Measurements from ENCODE around the gene EPHA3.

EPHA3 gene

DNA sequence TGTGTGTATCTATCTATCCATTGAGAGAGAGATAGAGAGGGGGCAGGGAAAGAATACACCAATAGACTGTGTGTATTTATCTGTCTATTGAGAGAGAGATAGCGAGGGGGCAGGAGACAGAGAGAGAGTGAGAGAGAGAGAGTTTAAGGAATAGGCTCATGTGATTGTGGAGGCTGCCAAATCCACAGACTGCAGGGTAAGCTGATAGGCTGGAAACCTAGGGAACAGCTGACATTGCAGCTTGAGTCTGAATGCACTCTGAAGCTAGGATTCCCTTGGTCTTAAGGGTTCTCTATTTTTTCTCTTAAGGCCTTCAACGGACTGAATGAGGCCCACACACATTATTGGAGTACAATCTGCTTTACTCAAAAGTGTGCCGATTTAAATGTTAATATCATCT lies 255.8 kb downstream of the EPHA3 start:
- no peak for DNase-seq (ENCODE audit: low read depth)

DNA sequence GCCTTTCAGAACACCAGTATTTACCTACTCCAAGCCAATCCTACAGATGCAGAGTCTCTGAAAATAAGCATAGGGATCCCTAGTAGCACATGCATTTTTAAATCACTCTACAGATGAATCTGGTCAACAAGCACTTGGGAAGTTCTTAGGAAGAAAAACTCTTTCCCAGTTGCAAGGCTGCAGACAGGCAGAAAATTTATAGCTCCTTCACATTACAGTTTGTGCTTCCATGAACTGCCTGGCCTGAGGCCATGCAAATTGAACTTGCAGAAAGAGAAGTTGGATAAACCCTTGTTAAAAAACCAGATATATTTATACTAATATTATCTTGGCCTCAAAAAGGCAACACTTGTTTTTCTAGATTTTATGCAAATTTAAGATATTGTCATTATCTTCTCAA lies 256.9 kb downstream of the EPHA3 start:
- DNase-seq (ENCODE audit: low read depth), result no peak

DNA sequence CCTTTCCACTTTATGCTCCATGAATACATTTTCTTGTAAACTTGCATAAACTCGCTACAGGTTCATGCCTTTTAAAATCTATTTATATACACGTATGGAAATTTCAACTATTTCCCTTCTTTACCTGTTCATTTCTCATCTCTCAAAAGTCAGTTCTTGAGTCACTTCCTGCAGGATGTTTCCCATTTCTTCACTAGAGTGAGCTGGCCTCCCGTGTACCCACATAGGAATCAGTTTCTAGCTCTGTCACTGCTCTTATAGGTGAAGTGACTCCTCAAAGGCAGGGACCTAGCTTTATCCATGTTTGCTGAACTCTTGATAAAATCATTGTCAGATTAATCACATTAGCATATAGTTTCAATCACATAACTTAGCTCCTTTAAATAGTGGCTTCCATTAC lies 259.7 kb downstream of the EPHA3 start:
- DNase-seq (ENCODE audit: low read depth), result no peak

DNA sequence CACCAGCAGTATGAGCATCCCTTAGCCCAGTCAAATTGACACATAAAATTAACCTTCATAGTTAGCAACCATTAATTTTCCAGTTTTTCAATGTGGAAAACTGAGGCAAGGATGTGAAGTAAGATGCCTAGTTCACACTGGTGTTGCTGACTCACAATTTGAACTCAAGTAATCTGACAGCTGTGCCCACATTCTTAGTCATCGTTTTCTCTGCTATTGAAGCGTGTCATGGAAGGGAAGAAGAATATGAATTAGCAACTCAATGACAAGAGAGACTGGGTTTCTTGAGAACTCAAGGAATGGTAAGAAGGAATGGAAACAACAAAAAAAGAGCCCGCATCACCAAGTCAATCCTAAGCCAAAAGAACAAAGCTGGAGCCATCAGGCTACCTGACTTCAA lies 261.4 kb downstream of the EPHA3 start:
- no peak for DNase-seq (ENCODE audit: low read depth)

DNA sequence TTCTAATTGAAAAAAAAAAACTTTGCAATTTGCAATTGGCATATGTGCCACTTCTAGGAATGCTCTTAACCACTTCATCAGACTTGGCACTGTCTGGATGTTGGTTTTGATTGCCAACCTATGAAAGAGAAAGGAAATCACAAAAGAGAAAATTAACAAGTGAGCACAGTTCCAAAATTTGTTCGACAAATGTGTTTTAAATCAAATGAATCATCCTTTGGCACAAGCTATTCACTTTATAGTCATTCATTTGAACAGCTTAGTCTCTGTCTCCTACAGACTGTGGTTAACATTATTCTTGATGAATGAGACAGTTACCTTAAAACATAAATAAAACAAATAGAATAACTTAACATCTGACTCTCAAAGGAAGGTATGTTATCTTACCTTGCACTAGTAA lies 265.0 kb downstream of the EPHA3 start:
- DNase-seq (ENCODE audit: low read depth), result no peak

DNA sequence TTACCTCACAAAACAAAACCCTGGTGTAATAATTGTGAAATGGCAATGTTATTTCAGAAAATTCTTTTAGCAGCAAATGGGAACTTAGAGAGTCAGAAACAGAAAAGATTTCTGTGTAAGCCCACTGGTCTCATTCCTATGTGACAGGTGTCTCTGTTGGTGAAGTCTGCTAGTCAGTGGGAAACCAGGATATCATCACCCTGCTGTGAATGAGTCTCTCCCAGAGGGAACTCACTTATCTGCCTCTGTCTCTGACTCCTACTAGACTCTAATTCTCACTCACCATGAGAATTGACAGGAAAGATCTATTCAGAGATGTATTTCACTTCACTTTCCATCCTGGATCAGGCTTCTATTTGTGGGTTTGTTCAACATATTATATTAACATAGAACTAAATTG lies 266.0 kb downstream of the EPHA3 start:
- no peak for DNase-seq (ENCODE audit: low read depth)

DNA sequence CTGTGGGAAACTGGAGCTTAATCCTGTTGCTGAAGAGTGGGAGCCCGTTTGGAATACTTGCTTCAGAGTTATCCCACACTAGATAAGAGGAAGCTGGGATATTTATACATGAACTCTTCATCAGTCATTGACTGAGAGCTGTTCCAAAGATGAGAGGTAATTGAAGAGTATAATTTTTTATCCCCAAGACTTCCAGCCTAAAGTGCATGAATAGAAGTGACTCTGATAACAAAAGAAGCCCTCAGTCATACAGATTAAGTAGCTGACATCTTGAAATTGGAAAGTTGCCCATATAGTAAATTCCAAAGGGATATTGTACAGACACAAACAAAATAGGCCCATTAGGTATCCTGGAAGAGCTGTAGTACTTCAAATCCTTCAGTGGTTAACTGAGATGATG lies 268.0 kb downstream of the EPHA3 start:
- DNase-seq (ENCODE audit: low read depth), result no peak

DNA sequence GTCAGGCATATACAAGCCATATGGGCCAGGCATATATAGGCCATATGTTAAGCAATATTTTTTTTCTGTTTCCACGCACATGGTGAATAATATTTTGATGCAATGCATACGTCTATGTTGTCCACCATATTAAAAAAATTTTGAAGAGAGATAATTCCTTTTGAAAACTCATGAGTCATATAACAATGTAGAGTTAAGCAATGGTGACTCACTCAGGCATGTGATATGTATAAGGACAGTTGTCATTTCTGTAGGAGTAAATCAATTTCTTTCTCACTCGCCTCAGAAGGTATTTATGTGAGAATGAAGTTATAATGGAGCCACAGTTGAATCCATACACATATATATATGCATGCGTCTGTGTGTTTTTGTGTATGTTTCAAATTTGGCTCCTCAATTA lies 272.6 kb downstream of the EPHA3 start:
- peak; percentile 11 for DNase-seq (ENCODE audit: low read depth)

DNA sequence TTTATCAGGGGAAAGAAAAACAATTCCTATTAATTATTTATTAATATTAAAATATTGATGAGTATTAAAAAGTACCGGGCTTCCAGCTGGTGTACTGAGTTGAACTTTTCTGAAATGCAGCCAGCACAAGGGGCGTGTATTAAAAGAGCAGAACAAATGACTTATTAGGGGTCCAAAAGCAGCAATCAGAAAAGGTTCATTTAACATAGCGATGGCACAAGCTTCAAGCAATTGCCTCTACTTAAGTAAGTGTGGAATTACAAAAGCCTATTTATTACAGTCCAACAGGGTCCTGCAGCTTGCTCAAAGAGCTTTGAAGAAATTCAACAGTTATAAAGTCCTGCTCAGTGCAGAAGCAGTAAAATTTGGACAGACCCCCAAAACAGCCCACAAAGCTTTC lies 285.6 kb downstream of the EPHA3 start:
- DNase-seq (ENCODE audit: low read depth), result no peak

DNA sequence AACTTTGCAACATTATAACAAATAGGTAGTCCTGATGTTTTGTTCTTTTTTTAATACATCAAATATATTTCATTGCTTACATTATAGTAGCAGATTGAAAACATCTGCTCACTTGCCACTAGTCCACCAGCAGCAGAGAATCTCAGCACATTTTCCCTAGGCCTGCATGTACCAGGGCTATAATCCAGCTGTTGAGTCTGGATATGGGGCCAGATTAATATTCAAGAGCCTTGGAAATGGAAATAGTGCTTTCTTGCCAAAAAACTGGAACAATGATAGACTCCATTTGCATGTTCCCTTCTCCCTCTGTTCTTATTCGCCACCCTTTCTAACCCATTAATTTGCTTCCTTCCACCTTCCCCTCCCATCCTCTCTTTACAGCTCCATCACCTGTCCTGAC lies 288.0 kb downstream of the EPHA3 start:
- no peak for DNase-seq (ENCODE audit: low read depth)

DNA sequence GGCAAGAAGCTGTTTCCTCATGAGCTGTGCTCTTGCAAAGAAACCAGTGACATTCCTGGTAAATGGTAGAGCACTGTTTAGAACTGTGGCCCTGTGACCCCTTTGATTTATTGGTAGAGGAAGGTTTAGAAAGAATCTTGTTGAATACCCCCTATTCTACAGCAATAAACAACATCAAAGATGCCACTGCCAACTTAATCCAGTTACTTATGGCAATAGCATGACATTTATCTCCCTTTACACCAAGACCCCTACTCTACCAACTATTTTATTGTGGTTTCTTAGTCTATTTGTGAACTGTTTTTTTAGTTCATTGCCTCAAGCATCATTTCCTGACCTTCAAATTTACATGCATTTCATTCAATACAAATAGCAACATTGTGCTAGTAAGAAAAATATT lies 288.6 kb downstream of the EPHA3 start:
- no peak for DNase-seq (ENCODE audit: low read depth)

DNA sequence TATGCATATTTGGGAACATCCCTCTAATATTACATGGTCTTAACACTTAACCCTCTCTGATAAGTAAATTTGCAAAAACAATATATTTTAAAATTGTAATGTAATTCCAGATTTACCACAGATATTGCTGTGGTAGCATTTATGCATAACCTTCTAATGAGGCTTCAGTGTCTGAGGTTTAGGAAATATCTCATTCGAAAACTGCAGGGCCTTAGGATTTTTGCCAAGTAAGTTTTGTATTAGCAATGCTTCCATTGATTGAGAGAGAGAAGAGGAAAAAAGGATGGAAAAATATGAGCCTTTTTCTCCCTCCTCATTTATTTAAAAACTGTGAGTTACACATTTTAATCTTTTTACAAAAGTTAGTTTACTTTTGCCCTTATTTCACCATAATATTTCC lies 294.6 kb downstream of the EPHA3 start:
- DNase-seq (ENCODE audit: low read depth), result no peak

DNA sequence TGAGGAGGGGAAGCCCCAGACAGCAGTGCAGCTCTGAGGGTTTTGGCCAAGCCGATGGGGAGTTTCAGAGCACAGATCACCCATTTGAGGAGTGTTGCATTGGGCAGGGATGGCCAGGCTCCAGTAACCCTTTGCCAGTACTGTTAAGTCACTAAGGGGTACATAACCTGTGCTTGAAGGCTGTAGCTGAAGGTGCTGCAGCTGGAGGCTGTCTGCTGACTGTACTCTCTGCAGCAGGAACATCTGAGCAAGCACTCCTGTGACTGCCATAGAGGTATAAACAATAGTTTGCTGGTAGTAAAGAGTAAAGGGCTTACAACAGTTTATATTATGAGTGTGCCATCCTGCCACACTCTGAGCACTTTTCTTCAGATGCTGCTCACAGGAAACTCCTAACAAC lies 297.8 kb downstream of the EPHA3 start:
- no peak for DNase-seq (ENCODE audit: low read depth)

DNA sequence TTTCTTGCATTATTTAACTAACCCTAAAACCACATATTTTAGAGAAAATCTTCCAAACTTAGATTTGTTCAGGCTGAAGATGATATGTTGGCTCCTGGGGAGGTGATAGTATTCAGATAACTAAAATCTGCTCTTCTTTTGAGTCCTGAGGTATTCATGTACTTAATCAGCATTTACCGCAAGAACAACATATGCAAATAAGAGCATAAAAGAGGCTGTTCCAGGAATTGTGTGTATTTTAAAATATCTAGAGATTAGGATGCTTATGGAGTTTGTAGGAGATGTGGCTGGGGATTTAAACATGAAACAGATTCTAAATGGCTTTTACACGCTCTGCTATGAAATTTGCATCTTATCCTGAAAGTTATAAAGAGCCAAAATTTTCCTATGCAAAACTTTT lies 298.2 kb downstream of the EPHA3 start:
- DNase-seq (ENCODE audit: low read depth), result no peak

DNA sequence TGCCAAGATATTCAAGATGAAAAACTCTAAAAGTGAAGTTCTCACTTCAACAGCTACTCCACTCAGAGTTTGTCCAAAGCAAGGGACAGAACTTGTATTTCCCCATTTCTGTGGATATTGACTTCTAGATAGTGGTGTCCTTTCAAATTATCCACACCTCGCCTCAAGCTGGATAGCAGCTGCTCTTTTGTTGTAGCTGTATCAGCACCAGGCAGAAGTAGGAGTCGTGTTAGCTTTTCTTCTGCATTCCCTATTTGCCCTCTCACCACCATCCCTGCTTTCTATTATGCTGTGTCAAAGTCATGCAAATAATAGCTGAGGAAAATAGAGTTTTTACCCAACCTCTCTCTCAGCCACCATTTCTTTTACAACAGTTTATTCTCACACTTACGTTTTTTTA lies 303.8 kb downstream of the EPHA3 start:
- DNase-seq (ENCODE audit: low read depth), result no peak

DNA sequence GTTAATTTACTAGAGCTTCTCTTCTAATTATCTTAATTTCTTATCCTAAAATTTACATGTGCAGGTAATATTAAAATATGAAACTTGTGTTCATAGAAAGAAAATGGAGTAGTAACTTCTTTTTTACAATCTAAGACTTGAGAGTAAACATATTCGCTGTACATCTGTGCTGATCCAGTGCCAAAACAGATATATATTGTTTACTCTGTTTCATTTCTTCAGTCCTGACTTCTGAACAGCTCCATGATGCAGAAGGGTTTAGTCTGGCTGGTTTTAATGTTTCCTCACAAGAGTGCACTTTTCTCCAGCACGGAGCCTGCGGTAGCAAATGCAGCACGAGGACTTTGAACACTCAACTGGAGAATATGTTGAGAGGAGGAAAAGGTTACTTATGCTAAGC lies 306.8 kb downstream of the EPHA3 start:
- no peak for DNase-seq (ENCODE audit: low read depth)

DNA sequence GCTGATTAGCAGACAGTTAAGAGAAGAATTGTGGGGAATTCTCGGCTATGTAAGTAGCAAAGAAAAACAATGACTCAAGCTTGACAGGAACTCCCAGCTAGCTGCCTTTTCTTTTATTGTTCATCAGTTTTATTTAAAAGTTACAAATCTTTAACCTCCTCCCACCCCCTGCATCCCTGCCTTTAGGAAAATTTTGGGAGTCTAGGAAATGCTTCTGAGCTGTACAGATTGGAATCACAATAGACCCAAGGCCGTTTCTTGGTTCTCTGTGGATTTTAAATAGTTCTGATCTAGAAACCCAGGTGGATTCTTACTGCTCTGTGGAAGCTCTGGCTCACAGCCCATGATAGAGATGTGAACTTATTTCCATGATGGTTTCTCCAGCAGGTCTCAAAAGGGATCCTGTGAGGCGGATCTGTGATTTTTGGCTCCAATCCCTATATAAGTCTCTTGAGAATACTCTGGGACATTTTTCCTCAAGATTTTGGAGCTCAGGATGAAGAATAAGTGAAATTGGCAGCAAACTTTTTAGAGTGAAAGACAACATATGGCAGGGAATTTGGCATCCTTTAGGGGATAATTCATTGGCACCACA lies 312.3 kb downstream of the EPHA3 start:
- DNase-seq (ENCODE audit: low read depth), result no peak

DNA sequence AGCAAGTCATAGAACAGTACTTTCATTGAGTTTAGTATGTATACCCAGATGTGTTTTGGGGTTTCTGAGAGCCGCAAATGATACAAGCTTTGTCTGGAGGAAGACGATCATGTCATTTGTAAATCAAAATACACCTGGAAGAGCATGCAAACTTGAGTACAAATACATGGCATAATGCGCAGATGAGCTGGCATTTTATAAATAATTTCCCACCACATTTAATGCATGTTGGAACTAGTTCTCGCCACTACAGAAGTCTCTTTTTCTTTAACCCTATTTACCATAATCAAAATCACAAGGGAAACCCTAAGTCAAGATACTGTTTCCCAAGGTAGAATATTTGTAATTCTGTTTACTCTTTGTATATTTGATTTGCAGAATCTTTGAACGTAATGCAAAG lies 318.6 kb downstream of the EPHA3 start:
- no peak for DNase-seq (ENCODE audit: low read depth)

DNA sequence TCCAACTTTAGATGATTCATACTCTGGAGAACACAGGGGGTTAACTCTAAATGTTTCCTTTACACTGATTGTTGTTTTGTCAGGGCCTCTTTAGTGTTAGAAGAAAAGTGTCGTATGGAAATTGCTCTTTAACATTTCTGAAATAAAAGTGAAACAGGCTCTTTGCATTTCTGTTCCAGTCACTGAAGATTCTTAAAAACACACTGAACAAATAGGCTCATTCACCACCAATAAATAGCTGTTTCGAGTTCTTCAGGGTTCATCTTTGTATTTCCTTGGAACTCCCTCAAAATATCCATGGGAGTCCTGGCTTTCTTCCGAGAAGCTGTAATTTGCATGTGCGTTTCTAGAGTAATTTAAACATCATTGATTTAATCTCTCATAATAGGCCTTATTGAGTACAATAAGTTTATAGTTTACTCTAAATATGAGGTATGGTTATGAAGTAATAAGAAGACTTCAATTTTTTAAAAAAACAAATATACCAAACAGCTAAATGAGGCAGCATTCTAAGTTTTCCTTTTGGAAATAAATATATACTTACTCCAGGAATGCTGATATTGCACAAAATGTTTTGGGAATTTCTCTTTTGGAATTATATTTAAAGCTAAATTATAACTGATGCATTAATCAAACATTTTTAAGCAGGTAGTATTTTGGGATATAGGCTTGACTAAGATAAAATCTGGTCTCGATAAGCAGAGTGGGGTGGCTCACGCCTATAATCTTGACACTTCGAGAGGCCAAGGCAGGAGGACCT lies 327.4 kb downstream of the EPHA3 start:
- no peak for DNase-seq (ENCODE audit: low read depth)

DNA sequence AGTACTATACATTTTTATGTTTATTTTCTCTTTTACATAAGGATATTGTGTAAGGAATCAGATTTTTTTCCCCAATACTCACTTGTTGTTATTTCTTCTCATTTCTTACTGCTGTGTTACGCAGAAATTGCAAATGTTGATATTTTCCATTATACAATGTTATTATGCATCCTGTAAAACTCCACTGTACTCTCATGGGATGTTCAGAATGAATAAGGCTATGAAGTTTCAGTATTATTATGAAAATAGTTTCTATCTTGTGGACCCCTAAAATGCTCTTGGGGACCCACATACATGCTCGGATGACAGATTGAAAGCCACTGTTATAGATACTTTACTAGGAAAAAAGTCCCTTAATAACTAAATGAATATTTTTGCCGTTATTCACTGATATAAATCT lies 329.4 kb downstream of the EPHA3 start:
- no peak for DNase-seq (ENCODE audit: low read depth)

DNA sequence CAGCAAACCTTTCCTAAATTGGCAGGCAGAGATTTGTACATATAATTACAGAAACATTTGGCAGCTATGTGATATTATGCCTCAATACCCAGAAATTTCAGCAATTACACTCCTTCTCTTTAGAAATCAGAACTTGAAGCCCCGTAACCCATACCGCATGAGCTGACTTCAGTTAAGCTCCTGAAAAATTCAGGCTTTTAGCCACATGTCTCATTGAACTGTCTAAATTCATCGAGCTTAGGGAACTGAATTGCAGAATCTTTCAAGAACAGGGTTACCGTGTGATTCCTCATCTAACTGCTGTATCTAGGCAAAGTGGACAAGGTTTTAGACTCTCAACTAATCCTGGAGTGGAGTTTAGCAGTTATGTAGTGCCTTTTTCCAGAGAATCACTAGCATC lies 333.0 kb downstream of the EPHA3 start:
- no peak for DNase-seq (ENCODE audit: low read depth)

DNA sequence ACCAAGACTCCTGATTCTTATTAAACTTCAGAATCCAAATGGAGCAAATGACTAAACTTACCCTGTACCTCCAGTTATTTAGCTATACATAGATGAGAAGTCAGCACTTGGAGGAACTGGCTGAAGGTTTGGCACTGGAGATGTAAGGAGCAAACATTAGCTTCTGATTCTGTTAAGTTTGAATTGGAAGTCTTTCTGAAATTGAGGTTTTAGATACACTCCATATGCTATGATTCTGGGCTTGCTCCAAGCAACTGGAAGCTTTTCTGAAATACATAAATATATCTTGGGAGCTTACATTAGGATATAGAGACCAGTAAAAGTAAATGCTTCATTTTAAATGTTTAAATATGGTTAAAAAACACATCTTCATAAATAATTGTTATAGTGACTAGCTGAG lies 333.7 kb downstream of the EPHA3 start:
- no peak for DNase-seq (ENCODE audit: low read depth)

DNA sequence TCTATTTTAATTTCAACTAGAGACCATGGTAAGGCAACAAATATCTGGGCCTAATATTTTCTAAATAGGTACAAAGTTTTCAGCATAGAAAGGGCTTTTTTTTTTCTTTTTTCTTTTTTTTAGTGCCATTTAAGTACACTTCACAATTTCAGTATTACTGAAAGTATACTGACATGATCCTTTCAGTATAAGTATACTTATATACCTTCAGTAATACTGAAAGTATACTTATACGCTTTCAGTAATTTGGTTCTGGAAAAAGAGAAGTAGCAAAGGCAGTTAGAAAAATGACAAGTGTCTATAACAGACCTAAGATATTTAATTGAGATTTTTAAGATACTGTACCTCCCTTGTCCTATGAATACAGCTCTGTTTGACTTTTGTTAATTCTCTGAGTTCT lies 339.2 kb downstream of the EPHA3 start:
- no peak for DNase-seq (ENCODE audit: low read depth)

DNA sequence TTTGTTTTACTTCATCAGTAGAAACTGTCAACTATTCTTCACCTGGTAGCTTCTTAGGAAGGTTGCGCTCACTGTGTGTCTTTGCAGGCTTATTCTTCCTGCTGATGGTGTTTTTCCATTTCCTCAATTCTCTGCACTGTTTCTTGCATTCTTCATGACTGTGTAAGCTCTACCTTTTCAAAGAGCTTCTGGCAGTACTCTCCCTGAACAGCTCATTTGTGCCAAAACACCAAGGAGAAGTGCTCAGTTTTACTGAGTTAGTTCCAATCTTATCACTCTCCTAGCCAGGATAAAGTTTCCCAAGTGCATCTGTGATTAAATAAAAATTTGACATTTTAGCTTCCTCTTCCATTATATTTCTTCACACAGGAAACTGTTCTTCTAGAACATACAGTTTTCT lies 339.8 kb downstream of the EPHA3 start:
- no peak for DNase-seq (ENCODE audit: low read depth)

Measured in ELR (cell line).